Measurements from ENCODE around the gene DROSHA.
"Not testable (repeated sequence)": the region's sequence is repeated elsewhere in the genome, so short reads cannot be mapped to it uniquely, and the experiment has no call there.

DROSHA gene

GRCh38 chr5:31531888-31532547 lies at the start of gene DROSHA, which contains the start of gene C5orf22:
Gene DROSHA (minus strand): TSS chr5:31532093. CDS start chr5:31529059, 3,034 bp downstream.
Gene C5orf22 (plus strand): TSS chr5:31532301. CDS start chr5:31532393, 92 bp downstream.
- DNase-seq = peak; percentile 93

GRCh38 chr5:31579558-31579957 lies 47.7 kb upstream of the DROSHA start:
- DNase-seq = no peak

- DNase-seq = no peak
These were observed 45.5 kb upstream of the DROSHA start for GRCh38 chr5:31577438-31577837.

DNA sequence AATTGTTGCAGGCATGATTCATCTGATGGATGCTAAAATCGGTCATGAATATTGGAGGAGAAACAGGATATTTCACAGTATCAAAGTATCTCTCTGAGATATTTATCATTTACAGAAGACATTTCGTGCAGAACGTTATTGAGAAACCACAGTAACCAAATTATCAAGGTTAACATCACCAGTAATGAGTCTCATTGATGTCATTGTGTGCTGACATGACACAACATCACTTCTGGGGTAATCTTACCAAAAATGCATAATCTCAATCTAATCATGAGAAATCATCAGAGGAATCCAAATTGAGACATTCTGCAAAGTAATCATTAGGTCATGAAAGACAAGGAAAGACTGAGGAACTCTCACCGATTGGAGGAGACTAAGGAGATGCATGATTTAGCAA lies 42.9 kb upstream of the DROSHA start:
- DNase-seq = no peak

GRCh38 chr5:31573494-31574142 lies 41.7 kb upstream of the DROSHA start:
- no peak for DNase-seq

- DNase-seq = no peak
These were observed 37.2 kb upstream of the DROSHA start for GRCh38 chr5:31569068-31569467.

DNA sequence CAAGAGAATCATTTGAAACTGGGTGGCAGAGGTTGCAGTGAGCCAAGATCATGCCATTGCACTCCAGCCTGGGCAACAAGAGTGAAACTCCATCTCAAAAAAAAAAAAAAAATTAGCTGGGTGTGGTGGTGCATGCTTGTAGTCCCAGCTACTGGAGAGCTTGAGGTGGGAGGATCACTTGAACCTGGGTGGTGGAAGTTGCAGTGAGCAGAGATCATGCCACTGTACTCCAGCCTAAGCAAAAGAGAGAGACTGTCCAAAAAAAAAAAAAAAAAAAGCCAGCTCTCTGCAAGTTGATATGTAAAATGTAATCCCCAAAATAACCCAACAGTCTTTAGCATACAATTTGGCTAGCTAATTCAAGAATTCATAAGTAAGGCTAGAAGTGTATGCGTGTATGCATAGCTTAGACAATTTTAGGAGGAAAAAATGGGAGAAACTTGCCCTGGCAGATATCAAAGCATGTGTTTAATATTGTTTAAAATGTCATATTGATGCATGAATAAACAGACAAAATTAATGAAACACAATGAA lies 36.5 kb upstream of the DROSHA start:
- no peak for DNase-seq

- peak; percentile 4 for DNase-seq
These were observed 34.5 kb upstream of the DROSHA start for GRCh38 chr5:31566362-31566761.

GRCh38 chr5:31563216-31563615 lies 31.3 kb upstream of the DROSHA start:
- DNase-seq = no peak

DNA sequence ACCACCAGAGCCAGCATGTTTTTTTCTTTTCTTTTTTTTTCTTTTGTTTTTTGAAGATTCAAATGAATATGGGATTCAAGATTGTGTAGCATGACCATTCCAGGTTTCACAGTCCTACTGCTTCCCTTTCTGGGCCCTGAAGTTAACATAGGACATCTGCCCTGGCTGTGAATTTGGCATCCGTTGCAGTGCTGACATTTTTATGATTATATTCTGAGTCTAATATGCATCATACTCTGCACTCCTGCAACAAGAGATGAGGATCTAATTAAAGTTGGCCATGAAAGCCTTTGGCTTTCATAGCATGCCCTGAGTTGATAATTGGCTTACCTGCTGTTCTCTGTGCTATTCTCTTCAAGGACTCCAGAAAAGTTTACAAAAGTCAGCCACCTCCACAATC lies 30.1 kb upstream of the DROSHA start:
- DNase-seq = no peak

DNA sequence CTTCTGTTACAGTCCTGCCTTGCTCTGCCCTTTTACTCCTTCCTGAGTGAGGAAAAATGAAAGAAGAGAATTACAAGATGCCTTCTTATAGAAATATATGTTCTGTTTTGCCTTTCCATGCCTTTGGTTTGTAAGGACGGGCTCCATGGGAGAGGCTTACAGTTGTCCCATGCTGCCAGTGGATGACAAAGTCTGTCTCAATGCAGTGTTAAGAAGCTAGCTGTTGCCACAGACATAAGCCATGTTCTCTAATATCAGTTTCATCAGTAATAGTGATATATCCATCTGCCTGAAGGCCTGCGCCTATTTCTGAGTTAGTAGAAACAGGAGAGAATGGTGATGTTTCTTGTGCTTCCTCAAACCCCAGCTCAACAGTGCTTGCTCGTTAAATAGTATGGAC lies 28.0 kb upstream of the DROSHA start:
- no peak for DNase-seq

- DNase-seq = no peak
These were observed 24.6 kb upstream of the DROSHA start for GRCh38 chr5:31556461-31556860.

GRCh38 chr5:31554552-31554951 lies 22.7 kb upstream of the DROSHA start:
- DNase-seq = no peak

DNA sequence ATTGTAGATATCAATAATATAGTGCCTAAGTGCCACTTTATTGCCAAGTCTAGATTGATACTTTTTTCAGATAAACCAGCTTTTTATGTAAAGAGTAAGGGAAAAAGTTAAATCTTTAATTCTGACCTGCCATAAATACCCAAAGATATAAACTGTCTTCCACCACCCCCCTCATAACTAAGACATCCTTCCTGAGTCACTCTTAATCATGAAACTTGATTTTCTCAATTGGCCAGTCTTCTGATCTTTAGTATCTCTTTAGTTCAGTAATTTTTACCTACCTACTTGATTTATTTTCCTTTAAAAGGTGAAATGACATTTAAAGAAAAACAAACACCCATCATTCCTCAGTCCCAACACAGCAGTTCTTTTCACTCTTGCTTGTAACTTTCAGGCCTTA lies 22.0 kb upstream of the DROSHA start:
- no peak for DNase-seq

GRCh38 chr5:31551878-31552277 lies 20.0 kb upstream of the DROSHA start:
- no peak for DNase-seq

GRCh38 chr5:31549114-31549513 lies 17.2 kb upstream of the DROSHA start:
- DNase-seq = not testable (repeated sequence)

GRCh38 chr5:31537851-31538250 lies 6.0 kb upstream of the DROSHA start:
- no peak for DNase-seq

GRCh38 chr5:31537349-31537748 lies 5.5 kb upstream of the DROSHA start:
- no peak for DNase-seq

DNA sequence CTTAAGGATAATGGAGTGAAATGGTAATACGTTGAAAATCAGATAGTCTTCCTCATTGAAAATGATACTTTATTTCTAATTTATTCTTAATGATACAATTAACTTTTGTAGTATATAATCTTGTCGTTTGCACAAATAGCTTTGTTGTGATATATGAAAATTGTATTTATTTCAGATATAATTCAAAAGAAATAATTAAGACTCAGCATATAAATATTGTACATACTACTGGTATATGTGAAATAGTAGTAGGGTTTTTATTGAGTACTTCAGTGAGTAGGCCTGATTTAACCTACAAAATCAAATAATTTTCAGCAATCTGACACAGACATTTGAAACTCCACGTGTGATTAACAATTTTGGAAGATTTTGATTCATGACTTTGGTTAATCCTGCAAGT lies 5.0 kb upstream of the DROSHA start:
- no peak for DNase-seq

DNA sequence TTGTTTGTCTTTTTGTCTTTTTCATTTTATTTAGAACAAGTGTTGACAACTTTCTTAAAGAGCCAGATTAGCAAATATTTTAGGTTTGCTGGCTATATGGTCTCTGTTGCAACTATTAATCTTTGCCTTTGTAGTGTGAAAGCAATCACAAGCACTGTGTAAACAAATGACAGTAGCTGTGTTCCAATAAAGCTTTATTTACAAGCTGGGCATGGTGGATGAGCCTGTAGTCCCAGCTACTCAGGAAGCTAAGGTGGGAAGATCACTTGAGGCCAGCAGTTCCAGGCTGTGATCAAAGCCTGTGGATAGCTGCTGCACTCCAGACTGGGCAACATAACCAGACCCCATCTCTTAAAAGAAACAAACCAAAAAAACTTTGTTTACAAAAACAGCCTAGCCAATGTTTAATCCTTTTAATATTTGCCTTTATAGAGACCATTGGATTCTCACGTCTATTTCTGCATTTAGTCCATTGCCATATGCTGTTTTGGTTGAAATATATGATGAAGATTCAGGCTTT lies 2.7 kb upstream of the DROSHA start:
- DNase-seq = no peak

GRCh38 chr5:31531543-31531887 lies 378 bp downstream of the DROSHA start:
- DNase-seq = no peak

DNA sequence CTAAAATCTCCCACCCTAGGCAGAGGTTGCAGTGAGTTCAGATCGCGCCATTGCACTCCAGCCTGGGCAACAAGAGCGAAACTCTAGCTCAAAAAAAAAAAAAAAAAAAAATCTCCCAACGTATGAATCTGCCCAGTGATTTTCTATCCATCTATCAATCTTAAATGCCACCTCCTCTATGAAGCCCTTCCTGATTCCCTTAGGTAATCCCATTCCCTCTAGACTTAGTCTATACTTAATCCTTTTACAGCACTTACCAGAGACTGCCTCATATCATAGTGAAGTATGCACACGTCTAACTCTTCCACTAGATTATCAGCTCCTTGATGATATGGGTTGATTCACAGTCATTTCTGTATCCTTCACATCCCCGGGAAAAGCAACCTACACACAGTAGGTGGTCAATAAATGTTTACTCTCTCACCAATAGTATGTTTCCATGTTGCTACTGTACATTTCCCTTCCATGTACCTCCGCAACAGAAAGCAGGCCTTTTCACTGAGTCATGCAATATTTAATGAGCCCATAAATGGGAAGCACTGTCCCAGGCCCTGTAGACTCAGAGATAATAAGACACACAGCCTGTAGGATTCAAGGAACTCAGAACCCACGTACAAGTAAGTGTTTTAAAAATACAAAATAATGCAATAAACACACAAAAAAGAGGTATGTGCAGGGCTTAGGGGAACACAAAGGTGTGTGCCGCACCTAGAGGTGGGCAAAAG lies 1.2 kb downstream of the DROSHA start:
- no peak for DNase-seq

- no peak for DNase-seq
These were observed 8.9 kb downstream of the DROSHA start for GRCh38 chr5:31523041-31523440.

DNA sequence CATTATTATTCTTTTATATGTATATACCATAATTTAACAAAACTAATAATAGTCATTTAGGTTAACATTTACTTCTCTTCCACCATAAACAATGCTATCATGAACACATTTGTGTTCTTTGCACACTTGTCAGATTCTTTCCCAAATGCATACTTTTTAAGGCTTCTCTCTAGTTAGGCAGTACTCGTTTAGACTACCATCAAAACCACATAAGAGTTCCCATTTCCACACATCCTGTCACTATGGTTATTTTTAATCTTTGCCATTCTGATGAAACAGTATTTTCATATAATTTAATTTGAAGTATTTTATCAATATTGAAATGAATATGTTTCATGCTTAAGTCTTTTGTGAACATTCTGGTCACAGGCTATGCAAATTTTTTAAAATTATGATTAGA lies 15.1 kb downstream of the DROSHA start:
- DNase-seq = no peak
